LNCAP (cell line): ENCODE measurements around the gene ANKRD16.

Experiments used
- TF ChIP-seq, protein P1 (sequence below): fragments of 450-650 bp; IDR thresholded peaks from 2 replicates; pipeline ENCODE4 v1.5.1; 2017; ENCODE audit warnings: mild to moderate bottlenecking

The ANKRD16 gene

DNA sequence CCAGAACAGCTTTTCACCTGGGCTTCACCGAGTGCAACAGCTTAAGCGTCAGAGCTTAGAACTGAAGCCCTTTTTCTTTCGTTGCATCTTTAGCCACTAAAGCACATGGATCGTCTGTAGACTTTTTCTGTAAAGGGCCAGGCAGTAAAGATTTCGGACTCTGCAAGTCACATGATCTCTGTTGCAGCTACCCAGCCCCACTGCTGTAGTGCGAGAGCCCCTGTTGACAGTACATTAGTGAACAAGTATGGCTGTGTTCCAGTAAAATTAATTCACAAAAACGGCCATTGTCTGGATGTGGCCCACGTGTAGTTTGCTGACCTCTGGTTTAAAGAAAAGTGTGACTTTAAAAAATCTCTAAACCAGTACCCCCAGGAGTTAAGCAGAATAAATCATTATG is 39.7 kb upstream of the ANKRD16 start:
- TF ChIP-seq, protein P1, sequence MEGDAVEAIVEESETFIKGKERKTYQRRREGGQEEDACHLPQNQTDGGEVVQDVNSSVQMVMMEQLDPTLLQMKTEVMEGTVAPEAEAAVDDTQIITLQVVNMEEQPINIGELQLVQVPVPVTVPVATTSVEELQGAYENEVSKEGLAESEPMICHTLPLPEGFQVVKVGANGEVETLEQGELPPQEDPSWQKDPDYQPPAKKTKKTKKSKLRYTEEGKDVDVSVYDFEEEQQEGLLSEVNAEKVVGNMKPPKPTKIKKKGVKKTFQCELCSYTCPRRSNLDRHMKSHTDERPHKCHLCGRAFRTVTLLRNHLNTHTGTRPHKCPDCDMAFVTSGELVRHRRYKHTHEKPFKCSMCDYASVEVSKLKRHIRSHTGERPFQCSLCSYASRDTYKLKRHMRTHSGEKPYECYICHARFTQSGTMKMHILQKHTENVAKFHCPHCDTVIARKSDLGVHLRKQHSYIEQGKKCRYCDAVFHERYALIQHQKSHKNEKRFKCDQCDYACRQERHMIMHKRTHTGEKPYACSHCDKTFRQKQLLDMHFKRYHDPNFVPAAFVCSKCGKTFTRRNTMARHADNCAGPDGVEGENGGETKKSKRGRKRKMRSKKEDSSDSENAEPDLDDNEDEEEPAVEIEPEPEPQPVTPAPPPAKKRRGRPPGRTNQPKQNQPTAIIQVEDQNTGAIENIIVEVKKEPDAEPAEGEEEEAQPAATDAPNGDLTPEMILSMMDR: no peak

DNA sequence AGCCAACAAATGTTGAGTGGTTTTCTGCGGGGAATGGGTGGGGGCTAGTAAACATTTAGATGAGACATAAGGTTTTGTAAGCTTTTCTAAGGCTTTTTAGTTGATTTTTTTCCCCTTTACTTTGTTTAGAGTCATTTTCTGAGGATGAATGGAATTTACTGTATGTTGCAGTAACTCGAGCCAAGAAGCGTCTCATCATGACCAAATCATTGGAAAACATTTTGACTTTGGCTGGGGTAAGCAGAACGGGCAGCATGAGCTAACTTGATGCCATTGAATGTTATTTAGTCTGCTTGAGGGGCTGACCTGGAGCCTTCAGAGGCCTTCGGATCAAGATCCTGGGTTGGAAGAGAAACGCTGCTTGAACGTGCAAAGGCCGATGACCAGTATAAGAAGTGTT is 37.6 kb upstream of the ANKRD16 start:
- TF ChIP-seq, protein P1: no peak

DNA sequence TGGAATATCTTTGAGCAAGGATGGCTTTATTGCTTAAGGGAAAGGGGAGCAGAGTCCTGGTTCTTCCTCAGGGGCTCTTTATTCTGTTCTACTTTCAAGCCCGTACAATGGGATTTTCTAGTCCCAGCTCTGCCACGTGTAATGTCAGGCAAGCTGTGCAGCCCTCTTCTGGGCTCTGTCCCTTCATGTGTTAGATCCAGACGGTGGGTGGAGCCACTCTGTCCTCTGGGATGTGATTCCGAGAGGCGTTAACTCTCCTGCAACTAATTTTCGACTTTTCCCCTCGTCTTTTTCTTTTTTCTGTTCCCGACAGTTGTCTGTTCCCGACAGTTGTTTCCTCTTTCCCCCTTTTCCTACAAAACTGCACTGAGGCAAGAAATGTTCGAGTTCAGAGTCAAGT is 35.2 kb upstream of the ANKRD16 start:
- TF ChIP-seq, protein P1: no peak

DNA sequence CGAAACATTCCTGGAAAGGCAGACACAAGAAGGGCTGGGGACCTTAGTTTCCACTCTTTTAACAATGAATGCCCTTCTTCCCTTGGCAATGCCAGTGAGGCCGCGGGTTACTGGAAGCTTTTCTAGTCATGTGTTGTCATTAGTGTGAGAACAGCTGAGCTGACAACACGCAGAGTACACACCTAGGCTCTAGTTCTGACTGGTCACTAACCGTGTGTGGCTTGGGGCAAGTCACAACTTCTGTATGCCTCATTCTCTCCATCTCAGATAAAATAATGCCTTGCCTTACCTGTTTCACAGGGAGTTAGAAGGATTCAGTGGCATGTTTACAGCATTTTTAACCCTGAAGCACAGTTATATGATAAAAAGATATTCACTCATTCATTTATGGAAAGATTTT is 32.1 kb upstream of the ANKRD16 start:
- TF ChIP-seq, protein P1: no peak

DNA sequence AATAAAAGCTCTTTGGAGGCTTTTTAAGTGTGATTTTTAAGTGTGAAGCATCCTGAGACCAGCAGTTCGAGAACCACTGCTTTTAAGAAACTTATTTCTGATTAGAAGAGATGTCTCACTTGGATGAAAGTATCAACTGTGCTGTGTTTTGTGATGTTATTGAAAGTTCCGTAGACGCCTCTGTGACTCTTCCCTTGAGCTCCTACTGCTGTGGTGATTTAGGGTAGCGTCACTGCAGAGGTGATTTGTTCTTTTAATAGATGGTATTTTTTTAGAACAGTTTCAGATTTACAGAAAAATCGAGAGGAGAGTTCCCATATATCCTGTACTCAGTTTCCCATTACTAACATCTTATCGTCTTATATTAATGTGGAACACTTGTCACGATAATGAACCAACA is 29.9 kb upstream of the ANKRD16 start:
- TF ChIP-seq, protein P1: no peak

DNA sequence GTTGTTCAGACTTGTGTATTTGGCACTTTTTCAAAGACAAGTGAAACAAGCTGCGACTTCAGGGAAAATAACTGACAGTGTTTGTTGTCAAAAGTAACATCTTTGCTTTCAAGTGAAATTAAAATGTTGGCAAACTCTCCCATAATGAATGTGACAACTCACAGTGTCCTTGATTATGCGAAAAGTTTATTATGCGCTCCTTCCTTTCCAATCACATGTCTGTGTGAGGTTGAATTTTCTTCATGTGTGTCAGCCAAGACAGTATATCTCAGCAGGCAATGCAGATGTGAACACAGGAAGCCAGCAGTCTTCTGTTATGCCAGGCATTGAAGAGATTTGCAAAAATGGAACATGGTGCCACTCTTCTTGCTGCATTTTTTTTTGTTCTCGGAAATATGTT is 29.1 kb upstream of the ANKRD16 start:
- TF ChIP-seq, protein P1: no peak

DNA sequence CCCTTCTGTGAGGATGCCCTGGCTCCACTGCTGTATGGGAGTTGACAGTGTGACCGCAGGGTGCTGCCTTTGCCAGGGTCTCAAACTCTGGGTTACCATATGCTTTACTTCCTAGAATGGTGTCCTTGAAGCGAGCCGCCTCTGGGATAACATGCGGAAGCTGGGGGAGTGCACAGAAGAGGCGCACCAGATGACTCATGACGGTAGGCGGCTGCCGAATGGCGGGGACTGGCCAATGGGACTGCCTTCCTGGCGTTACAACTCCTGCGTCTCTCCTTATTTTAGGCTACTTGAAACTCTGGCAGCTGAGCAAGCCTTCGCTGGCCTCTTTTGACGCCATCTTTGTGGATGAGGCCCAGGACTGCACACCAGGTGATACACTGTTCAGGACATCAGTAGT is 27.6 kb upstream of the ANKRD16 start:
- TF ChIP-seq, protein P1: no peak

DNA sequence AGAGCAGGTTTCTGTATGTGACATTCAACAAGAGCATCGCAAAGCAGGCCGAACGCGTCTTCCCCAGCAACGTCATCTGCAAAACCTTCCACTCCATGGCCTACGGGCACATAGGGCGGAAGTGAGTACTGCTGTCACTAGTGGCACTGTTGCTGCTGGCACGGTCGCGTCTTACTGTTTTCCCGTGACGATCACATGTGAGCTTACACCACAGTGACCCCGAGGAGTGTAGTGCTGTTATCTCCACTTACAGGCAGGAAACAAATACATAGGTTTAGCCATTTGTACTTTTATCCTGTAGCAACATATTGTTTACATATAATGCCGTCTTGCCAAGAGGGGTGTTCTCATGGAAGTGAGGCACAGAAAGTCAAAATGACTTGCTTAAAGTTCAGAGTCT is 25.8 kb upstream of the ANKRD16 start:
- TF ChIP-seq, protein P1: no peak
